GM19238 (cell line): ENCODE measurements around the gene POLR3A.
"Not testable (repeated sequence)": the region's sequence is repeated elsewhere in the genome, so short reads cannot be mapped to it uniquely, and the experiment has no call there.

ENCODE experiments used
- DNase-seq: peaks from one replicate; pipeline ENCODE4 v3.0.0; 2011; ENCODE audit warnings: low spot score; ENCODE audit not compliant: insufficient read length

POLR3A gene

GRCh38 chr10:78023741-78024140, 5.6 kb downstream of the POLR3A start:
- DNase-seq, result no peak

GRCh38 chr10:78021201-78021600, 8.1 kb downstream of the POLR3A start:
- DNase-seq, result no peak

- DNase-seq, result no peak
These were observed 10.1 kb downstream of the POLR3A start for GRCh38 chr10:78019264-78019663.

GRCh38 chr10:78017856-78018255, 11.5 kb downstream of the POLR3A start:
- no peak for DNase-seq

- no peak for DNase-seq
These were observed 13.8 kb downstream of the POLR3A start for GRCh38 chr10:78015546-78015945.

- no peak for DNase-seq
These were observed 15.8 kb downstream of the POLR3A start for GRCh38 chr10:78013564-78013963.

- DNase-seq, result no peak
These were observed 18.2 kb downstream of the POLR3A start for GRCh38 chr10:78011065-78011464.

GRCh38 chr10:78010278-78010677, 19.0 kb downstream of the POLR3A start:
- DNase-seq, result no peak

- DNase-seq, result no peak
These were observed 19.7 kb downstream of the POLR3A start for GRCh38 chr10:78009662-78010061.

GRCh38 chr10:78007172-78007571, 22.1 kb downstream of the POLR3A start:
- no peak for DNase-seq

GRCh38 chr10:78004215-78005026, 24.9 kb downstream of the POLR3A start:
- DNase-seq, result no peak

GRCh38 chr10:78002541-78003288, 26.6 kb downstream of the POLR3A start:
- no peak for DNase-seq

- DNase-seq, result no peak
These were observed 28.3 kb downstream of the POLR3A start for GRCh38 chr10:78000956-78001472.

- DNase-seq, result no peak
These were observed 29.1 kb downstream of the POLR3A start for GRCh38 chr10:78000206-78000605.

- DNase-seq, result not testable (repeated sequence)
These were observed 30.5 kb downstream of the POLR3A start for GRCh38 chr10:77998780-77999179.

- DNase-seq, result no peak
These were observed 35.7 kb downstream of the POLR3A start for GRCh38 chr10:77993620-77994019.

GRCh38 chr10:77989081-77989724, 40.1 kb downstream of the POLR3A start:
- no peak for DNase-seq

GRCh38 chr10:77987671-77988255, 41.6 kb downstream of the POLR3A start:
- DNase-seq, result no peak

GRCh38 chr10:77984986-77985385, 44.3 kb downstream of the POLR3A start:
- no peak for DNase-seq

- DNase-seq, result no peak
These were observed 45.7 kb downstream of the POLR3A start for GRCh38 chr10:77983384-77984341.
